Endothelial cell (in vitro differentiated cells): ENCODE measurements around the gene CFAP97. TPM values are rescaled to one million over a fixed set of nuclear protein-coding genes. Genes with fewer than 3 reads are reported as not detected.

Experiments used
- DNase-seq: peaks from one replicate; pipeline ENCODE4 v3.0.0; 2021; ENCODE audit warnings: low spot score
- H3K27ac Mint-ChIP-seq: one replicate; pipeline ENCODE4 v1.8.0; 2021; ENCODE audit warnings: mixed read lengths, inconsistent platforms; ENCODE audit not compliant: unreplicated experiment
- H3K27me3 Mint-ChIP-seq: one replicate; pipeline ENCODE4 v1.8.0; 2021; ENCODE audit warnings: mild to moderate bottlenecking, moderate library complexity, mixed read lengths, inconsistent platforms; ENCODE audit not compliant: unreplicated experiment
- H3K36me3 Mint-ChIP-seq: one replicate; pipeline ENCODE4 v1.8.0; 2021; ENCODE audit warnings: mild to moderate bottlenecking, low read depth, mixed read lengths, inconsistent platforms; ENCODE audit not compliant: unreplicated experiment
- H3K4me1 Mint-ChIP-seq: one replicate; pipeline ENCODE4 v1.8.0; 2021; ENCODE audit warnings: mild to moderate bottlenecking, mixed read lengths, inconsistent platforms; ENCODE audit not compliant: unreplicated experiment
- H3K4me3 Mint-ChIP-seq: one replicate; pipeline ENCODE4 v1.8.0; 2021; ENCODE audit warnings: mild to moderate bottlenecking, mixed read lengths, inconsistent platforms; ENCODE audit not compliant: unreplicated experiment
- H3K9me3 Mint-ChIP-seq: one replicate; pipeline ENCODE4 v1.8.0; 2021; ENCODE audit warnings: mixed read lengths, inconsistent platforms; ENCODE audit not compliant: unreplicated experiment
- CTCF ChIP-seq: fragments of 200-600 bp; sonication (generic); IDR thresholded peaks from one replicate; pipeline ENCODE4 v1.5.0; 2021; ENCODE audit warnings: antibody characterized with exemption; ENCODE audit not compliant: unreplicated experiment
- total RNA-seq: library from RNA; stranded (reverse); fragmentation: NEBNext Ultra II Directional; extraction: Animal tissue kit (Norgen Biotek cat#: 25700); gene quantifications from one replicate; pipeline ENCODE4 v1.2.1, GENCODE V29; 2021; ENCODE audit not compliant: unreplicated experiment

Gene CFAP97
- total RNA-seq, 1 donor from 2014 or later = 18.2 TPM

- Mint-ChIP-seq H3K27ac (no peak overlapping the region), H3K4me3 (no peak overlapping the region), H3K36me3 (peaks cover 4% of the 10 kb centered on the region), H3K9me3 (no peaks in the 10 kb centered on the region), H3K4me1 (peaks cover 7% of the 10 kb centered on the region), H3K27me3 (no peaks in the 10 kb centered on the region)
- TF ChIP-seq CTCF = no peak
- DNase-seq = no peak
Observed at GRCh38 chr4:185219551-185220344, 15.9 kb upstream of the CFAP97 start.

GRCh38 chr4:185218312-185218711 is 14.5 kb upstream of the CFAP97 start:
- peaks cover 7% of the 10 kb centered on the region for H3K36me3 Mint-ChIP-seq
- H3K4me3 Mint-ChIP-seq = no peak overlapping the region
- H3K27me3 Mint-ChIP-seq = no peaks in the 10 kb centered on the region
- DNase-seq = no peak
- H3K9me3 Mint-ChIP-seq = no peaks in the 10 kb centered on the region
- H3K4me1 Mint-ChIP-seq = peaks cover 10% of the 10 kb centered on the region
- TF ChIP-seq CTCF = no peak
- no peak overlapping the region for H3K27ac Mint-ChIP-seq

- H3K36me3 Mint-ChIP-seq = peaks cover 9% of the 10 kb centered on the region
- H3K4me1 Mint-ChIP-seq = peaks cover 16% of the 10 kb centered on the region
- DNase-seq = no peak
- no peak for TF ChIP-seq CTCF
- no peak overlapping the region for H3K27ac Mint-ChIP-seq
- no peaks in the 10 kb centered on the region for H3K27me3 Mint-ChIP-seq
- no peak overlapping the region for H3K4me3 Mint-ChIP-seq
- H3K9me3 Mint-ChIP-seq = no peaks in the 10 kb centered on the region
Observed at GRCh38 chr4:185217408-185217975, 13.7 kb upstream of the CFAP97 start.

- peaks cover 8% of the 10 kb centered on the region for H3K9me3 Mint-ChIP-seq
- H3K4me1 Mint-ChIP-seq = peaks cover 23% of the 10 kb centered on the region
- H3K27ac Mint-ChIP-seq = no peak overlapping the region
- H3K36me3 Mint-ChIP-seq = peaks cover 4% of the 10 kb centered on the region
- no peak for DNase-seq
- no peak overlapping the region for H3K4me3 Mint-ChIP-seq
- TF ChIP-seq CTCF = no peak
- peaks cover 10% of the 10 kb centered on the region for H3K27me3 Mint-ChIP-seq
Observed at GRCh38 chr4:185215261-185215660, 11.5 kb upstream of the CFAP97 start.

GRCh38 chr4:185213877-185214276 is 10.1 kb upstream of the CFAP97 start:
- Mint-ChIP-seq H3K36me3 (peaks cover 4% of the 10 kb centered on the region), H3K4me1 (peaks cover 26% of the 10 kb centered on the region), H3K4me3 (no peak overlapping the region), H3K27ac (no peak overlapping the region), H3K9me3 (peaks cover 8% of the 10 kb centered on the region), H3K27me3 (peaks cover 11% of the 10 kb centered on the region)
- no peak for TF ChIP-seq CTCF
- no peak for DNase-seq
